PC-9 (cell line): ENCODE results near the gene DIP2C.
"Not testable (repeated sequence)": the region's sequence is repeated elsewhere in the genome, so short reads cannot be mapped to it uniquely, and the experiment has no call there.

Experiments
- EZH2 ChIP-seq: fragments of 200-600 bp; sonication (generic); IDR thresholded peaks from 2 replicates; pipeline ENCODE4 v1.8.0; 2017; ENCODE audit warnings: antibody characterized with exemption, low read depth
- TF ChIP-seq, protein P1 (sequence below): fragments of 200-600 bp; sonication (generic); conservative IDR thresholded peaks from 2 replicates; pipeline ENCODE4 v1.6.1; 2017; ENCODE audit warnings: mixed run types, antibody characterized with exemption, mild to moderate bottlenecking, moderate library complexity

DNA sequence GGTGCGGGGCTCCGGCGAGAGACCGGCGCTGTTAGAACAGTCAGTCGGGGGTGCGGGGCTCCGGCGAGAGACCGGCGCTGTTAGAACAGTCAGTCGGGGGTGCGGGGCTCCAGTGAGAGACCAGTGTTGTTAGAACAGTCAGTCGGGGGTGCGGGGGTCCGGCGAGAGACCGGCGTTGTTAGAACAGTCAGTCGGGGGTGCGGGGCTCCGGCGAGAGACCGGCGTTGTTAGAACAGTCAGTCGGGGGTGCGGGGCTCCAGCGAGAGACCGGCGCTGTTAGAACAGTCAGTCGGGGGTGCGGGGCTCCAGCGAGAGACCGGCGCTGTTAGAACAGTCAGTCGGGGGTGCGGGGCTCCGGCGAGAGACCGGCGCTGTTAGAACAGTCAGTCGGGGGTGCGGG, 366.4 kb downstream of the DIP2C start:
- TF ChIP-seq, protein P1, sequence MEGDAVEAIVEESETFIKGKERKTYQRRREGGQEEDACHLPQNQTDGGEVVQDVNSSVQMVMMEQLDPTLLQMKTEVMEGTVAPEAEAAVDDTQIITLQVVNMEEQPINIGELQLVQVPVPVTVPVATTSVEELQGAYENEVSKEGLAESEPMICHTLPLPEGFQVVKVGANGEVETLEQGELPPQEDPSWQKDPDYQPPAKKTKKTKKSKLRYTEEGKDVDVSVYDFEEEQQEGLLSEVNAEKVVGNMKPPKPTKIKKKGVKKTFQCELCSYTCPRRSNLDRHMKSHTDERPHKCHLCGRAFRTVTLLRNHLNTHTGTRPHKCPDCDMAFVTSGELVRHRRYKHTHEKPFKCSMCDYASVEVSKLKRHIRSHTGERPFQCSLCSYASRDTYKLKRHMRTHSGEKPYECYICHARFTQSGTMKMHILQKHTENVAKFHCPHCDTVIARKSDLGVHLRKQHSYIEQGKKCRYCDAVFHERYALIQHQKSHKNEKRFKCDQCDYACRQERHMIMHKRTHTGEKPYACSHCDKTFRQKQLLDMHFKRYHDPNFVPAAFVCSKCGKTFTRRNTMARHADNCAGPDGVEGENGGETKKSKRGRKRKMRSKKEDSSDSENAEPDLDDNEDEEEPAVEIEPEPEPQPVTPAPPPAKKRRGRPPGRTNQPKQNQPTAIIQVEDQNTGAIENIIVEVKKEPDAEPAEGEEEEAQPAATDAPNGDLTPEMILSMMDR = not testable (repeated sequence)
- not testable (repeated sequence) for TF ChIP-seq EZH2
